ENCODE measurements around the gene FKBP1B. TPM values are rescaled to one million over a fixed set of nuclear protein-coding genes. Genes with fewer than 3 reads are reported as not detected.

FKBP1B gene
- total and polyA plus RNA-seq, 10 donors: 2.4 to 5.1 (median 3.5) TPM

GRCh38 chr2:24076849-24077534, 27.5 kb downstream of the FKBP1B start:
- peak overlapping the region; percentile 54 to 86 (median 70) for H3K4me3 ChIP-seq
- DNase-seq: no peak
- 1 to 4% (median 1%) methylated on average over 31 to 41 of the region's 41 CpGs for WGBS, 5 donors
- peaks cover 0 to 58% (median 20%) of the 10 kb centered on the region in 6 donors for H3K36me3 ChIP-seq
- H3K27ac ChIP-seq: peak overlapping the region; percentile 43 to 98 (median 94)
- no peaks in the 10 kb centered on the region for H3K9me3 ChIP-seq
- no peaks in the 10 kb centered on the region for H3K27me3 ChIP-seq (replicated peaks in 1 of 7)
- intact Hi-C loops (cut with DNase I; ENCODE audit: low total_unique reads): no loop called here
- TF ChIP-seq POLR2AphosphoS5 (IDR thresholded peaks at IDR 0.05): no peak
- no peak for TF ChIP-seq POLR2A (IDR thresholded peaks at IDR 0.05)
- TF ChIP-seq CTCF (IDR thresholded peaks at IDR 0.05 in 8 of 11, conservative IDR thresholded peaks at IDR 0.05 in 3 of 11): no peak
- peaks cover 11 to 69% (median 34%) of the 10 kb centered on the region in 6 donors for H3K4me1 ChIP-seq

- peak overlapping the region; percentile 43 to 98 (median 94) for H3K27ac ChIP-seq
- WGBS, 5 donors: 7 to 20% (median 17%) methylated on average over 9 of the region's 9 CpGs
- peaks cover 0 to 58% (median 15%) of the 10 kb centered on the region in 6 donors for H3K36me3 ChIP-seq
- H3K27me3 ChIP-seq (replicated peaks in 1 of 7): no peaks in the 10 kb centered on the region
- peaks cover 11 to 69% (median 33%) of the 10 kb centered on the region in 6 donors for H3K4me1 ChIP-seq
- no peak for TF ChIP-seq POLR2AphosphoS5 (IDR thresholded peaks at IDR 0.05)
- TF ChIP-seq POLR2A (IDR thresholded peaks at IDR 0.05): no peak
- no peak for TF ChIP-seq CTCF (IDR thresholded peaks at IDR 0.05 in 8 of 11, conservative IDR thresholded peaks at IDR 0.05 in 3 of 11)
- peak overlapping the region; percentile 54 to 86 (median 70) for H3K4me3 ChIP-seq
- intact Hi-C loops (cut with DNase I; ENCODE audit: low total_unique reads): no loop called here
- no peak for DNase-seq
- H3K9me3 ChIP-seq: no peaks in the 10 kb centered on the region
Observed at GRCh38 chr2:24077535-24077877, 28.0 kb downstream of the FKBP1B start.

GRCh38 chr2:24077879-24078278, 28.3 kb downstream of the FKBP1B start:
- Histone ChIP-seq H3K36me3 (peaks cover 0 to 58% (median 11%) of the 10 kb centered on the region in 6 donors), H3K4me1 (peaks cover 11 to 69% (median 33%) of the 10 kb centered on the region in 6 donors), H3K27ac (peak overlapping the region in 7 of 8 donors; percentile 90 to 98 (median 95)), H3K27me3 (replicated peaks in 1 of 7) (no peaks in the 10 kb centered on the region), H3K4me3 (peak overlapping the region in 5 of 8 donors; percentile 63 to 86 (median 77)), H3K9me3 (no peaks in the 10 kb centered on the region)
- DNase-seq: no peak
- WGBS, 5 donors: 62 to 74% (median 65%) methylated on average over 2 of the region's 2 CpGs
- TF ChIP-seq CTCF (IDR thresholded peaks at IDR 0.05 in 8 of 11, conservative IDR thresholded peaks at IDR 0.05 in 3 of 11) (no peak), POLR2A (IDR thresholded peaks at IDR 0.05) (no peak), POLR2AphosphoS5 (IDR thresholded peaks at IDR 0.05) (no peak)
- intact Hi-C loops (cut with DNase I; ENCODE audit: low total_unique reads): no loop called here

GRCh38 chr2:24080701-24081100, 31.2 kb downstream of the FKBP1B start:
- intact Hi-C loops (cut with DNase I; ENCODE audit: low total_unique reads): loop anchor here (5.0 kb wide), 2 partner anchors 153 to 253 kb away; partner anchors contain the start of gene ATAD2B
- peaks cover 0 to 47% (median 3%) of the 10 kb centered on the region in 6 donors for H3K36me3 ChIP-seq
- no peak for DNase-seq
- H3K4me3 ChIP-seq: no peak overlapping the region
- no peaks in the 10 kb centered on the region for H3K27me3 ChIP-seq (replicated peaks in 1 of 7)
- H3K4me1 ChIP-seq: peaks cover 11 to 69% (median 37%) of the 10 kb centered on the region in 6 donors
- TF ChIP-seq POLR2AphosphoS5 (IDR thresholded peaks at IDR 0.05) (no peak), CTCF (IDR thresholded peaks at IDR 0.05 in 8 of 11, conservative IDR thresholded peaks at IDR 0.05 in 3 of 11) (no peak), POLR2A (IDR thresholded peaks at IDR 0.05) (no peak)
- no peaks in the 10 kb centered on the region for H3K9me3 ChIP-seq
- WGBS, 5 donors: 80 to 93% (median 86%) methylated on average over 2 of the region's 2 CpGs
- peak overlapping the region in 3 of 8 donors; percentile 50 to 92 (median 89) for H3K27ac ChIP-seq

All from spleen (tissue), 11 donors.